Activated CD8-positive, alpha-beta T cell treated with anti-CD3 and anti-CD28 coated beads for 36 hours (primary cell): Measurements from ENCODE around the gene SLFNL1. TPM values are rescaled to one million over a fixed set of nuclear protein-coding genes. Genes with fewer than 3 reads are reported as not detected.

Source experiments
- ATAC-seq: fragments of 200-7000 bp; cut with Tn5 transposase; one replicate; pipeline ENCODE4 v1.10.0; 2021; ENCODE audit warnings: mild to moderate bottlenecking, moderate library complexity
- CTCF ChIA-PET: fragments of 350-600 bp; sonication (Branson Sonifier 250); formaldehyde crosslinking; loops from one replicate; lab custom pipeline; 2021; ENCODE audit warnings: antibody characterized with exemption; lab: Charles Lee
- POLR2A ChIA-PET: fragments of 350-600 bp; sonication (Branson Sonifier 250); formaldehyde crosslinking; loops from one replicate; lab custom pipeline; 2021; ENCODE audit warnings: antibody characterized with exemption; lab: Charles Lee
- DNase-seq: peaks from one replicate; pipeline ENCODE4 v3.0.0-alpha.2; 2020
- H3K27ac Mint-ChIP-seq: one replicate; pipeline ENCODE4 v1.8.0; 2021; ENCODE audit warnings: mild to moderate bottlenecking, mixed read lengths
- H3K27me3 Mint-ChIP-seq: one replicate; pipeline ENCODE4 v1.8.0; 2021; ENCODE audit warnings: mixed read lengths
- H3K36me3 Mint-ChIP-seq: one replicate; pipeline ENCODE4 v1.8.0; 2021; ENCODE audit warnings: low read depth, mixed read lengths
- H3K4me1 Mint-ChIP-seq: one replicate; pipeline ENCODE4 v1.8.0; 2021; ENCODE audit warnings: low read depth, mixed read lengths
- H3K4me3 Mint-ChIP-seq: one replicate; pipeline ENCODE4 v1.8.0; 2021; ENCODE audit warnings: mild to moderate bottlenecking, moderate library complexity, mixed read lengths
- H3K9me3 Mint-ChIP-seq: one replicate; pipeline ENCODE4 v1.8.0; 2021; ENCODE audit warnings: mixed read lengths
- intact Hi-C: fragments of 100-400 bp; cut with micrococcal nuclease; formaldehyde crosslinking; loops from one replicate; pipeline ENCODE4 v1.10.0; 2022
- total RNA-seq, 2 experiments: library from RNA; stranded (reverse); gene quantifications; one replicate each; pipeline ENCODE4 v1.2.3, GENCODE V29; 2021
- TF ChIP-seq, protein P1 (sequence below): fragments of 200-600 bp; IDR thresholded peaks from one replicate; pipeline ENCODE4 v1.8.0; 2022; ENCODE audit warnings: antibody characterized with exemption, mild to moderate bottlenecking

Gene SLFNL1
- total RNA-seq, 2 experiments from 2014 or later = 0.22 to 0.25 TPM

GRCh38 chr1:41046347-41046775 is 24.8 kb upstream of the SLFNL1 start:
- intact Hi-C loops = no loop called here
- TF ChIP-seq, protein P1, sequence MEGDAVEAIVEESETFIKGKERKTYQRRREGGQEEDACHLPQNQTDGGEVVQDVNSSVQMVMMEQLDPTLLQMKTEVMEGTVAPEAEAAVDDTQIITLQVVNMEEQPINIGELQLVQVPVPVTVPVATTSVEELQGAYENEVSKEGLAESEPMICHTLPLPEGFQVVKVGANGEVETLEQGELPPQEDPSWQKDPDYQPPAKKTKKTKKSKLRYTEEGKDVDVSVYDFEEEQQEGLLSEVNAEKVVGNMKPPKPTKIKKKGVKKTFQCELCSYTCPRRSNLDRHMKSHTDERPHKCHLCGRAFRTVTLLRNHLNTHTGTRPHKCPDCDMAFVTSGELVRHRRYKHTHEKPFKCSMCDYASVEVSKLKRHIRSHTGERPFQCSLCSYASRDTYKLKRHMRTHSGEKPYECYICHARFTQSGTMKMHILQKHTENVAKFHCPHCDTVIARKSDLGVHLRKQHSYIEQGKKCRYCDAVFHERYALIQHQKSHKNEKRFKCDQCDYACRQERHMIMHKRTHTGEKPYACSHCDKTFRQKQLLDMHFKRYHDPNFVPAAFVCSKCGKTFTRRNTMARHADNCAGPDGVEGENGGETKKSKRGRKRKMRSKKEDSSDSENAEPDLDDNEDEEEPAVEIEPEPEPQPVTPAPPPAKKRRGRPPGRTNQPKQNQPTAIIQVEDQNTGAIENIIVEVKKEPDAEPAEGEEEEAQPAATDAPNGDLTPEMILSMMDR = no peak
- Mint-ChIP-seq H3K4me1 (no peaks in the 10 kb centered on the region), H3K9me3 (no peaks in the 10 kb centered on the region), H3K36me3 (peaks cover 20% of the 10 kb centered on the region), H3K4me3 (no peak overlapping the region), H3K27ac (no peak overlapping the region), H3K27me3 (no peaks in the 10 kb centered on the region)
- ChIA-PET CTCF (no interaction called here), POLR2A (no interaction called here)
- no peak for DNase-seq
- no peak for ATAC-seq

DNA sequence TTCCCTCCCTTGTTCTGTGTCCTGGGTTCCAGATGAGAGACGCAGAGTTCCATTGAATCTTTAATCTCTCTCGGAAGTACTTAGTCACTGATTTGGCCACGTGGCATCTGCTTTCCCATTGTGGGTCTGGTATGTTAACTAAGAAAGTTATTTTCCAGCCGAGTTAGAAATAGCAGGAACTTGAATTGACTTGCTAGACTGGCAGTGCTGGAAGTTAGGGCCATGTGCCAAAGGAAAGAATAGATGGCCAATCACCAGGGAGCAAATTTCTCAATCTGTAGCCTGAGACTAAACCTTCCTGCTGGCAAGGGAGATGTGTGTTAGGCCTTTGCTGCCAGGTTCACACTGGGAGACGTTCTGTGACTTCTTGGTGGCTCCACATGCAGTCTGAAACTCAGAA is 24.2 kb upstream of the SLFNL1 start:
- Mint-ChIP-seq H3K27ac (no peak overlapping the region), H3K36me3 (peaks cover 20% of the 10 kb centered on the region), H3K4me3 (no peak overlapping the region), H3K9me3 (no peaks in the 10 kb centered on the region), H3K4me1 (no peaks in the 10 kb centered on the region), H3K27me3 (no peaks in the 10 kb centered on the region)
- intact Hi-C loops = no loop called here
- ATAC-seq = no peak
- no peak for DNase-seq
- CTCF ChIA-PET = no interaction called here
- TF ChIP-seq, protein P1 = no peak
- POLR2A ChIA-PET = no interaction called here

- Mint-ChIP-seq H3K27ac (no peak overlapping the region), H3K27me3 (no peaks in the 10 kb centered on the region), H3K9me3 (no peaks in the 10 kb centered on the region), H3K4me3 (no peak overlapping the region), H3K4me1 (no peaks in the 10 kb centered on the region), H3K36me3 (peaks cover 25% of the 10 kb centered on the region)
- no peak for ATAC-seq
- intact Hi-C loops = no loop called here
- CTCF ChIA-PET = no interaction called here
- TF ChIP-seq, protein P1 = no peak
- no peak for DNase-seq
- POLR2A ChIA-PET = interaction anchor here (0.6 to 1.3 kb wide), 2 partner anchors 9 to 1812 kb away, joined by 3 read pairs; no protein-coding TSS in a partner anchor
Observed at GRCh38 chr1:41044187-41044586, 22.7 kb upstream of the SLFNL1 start.

DNA sequence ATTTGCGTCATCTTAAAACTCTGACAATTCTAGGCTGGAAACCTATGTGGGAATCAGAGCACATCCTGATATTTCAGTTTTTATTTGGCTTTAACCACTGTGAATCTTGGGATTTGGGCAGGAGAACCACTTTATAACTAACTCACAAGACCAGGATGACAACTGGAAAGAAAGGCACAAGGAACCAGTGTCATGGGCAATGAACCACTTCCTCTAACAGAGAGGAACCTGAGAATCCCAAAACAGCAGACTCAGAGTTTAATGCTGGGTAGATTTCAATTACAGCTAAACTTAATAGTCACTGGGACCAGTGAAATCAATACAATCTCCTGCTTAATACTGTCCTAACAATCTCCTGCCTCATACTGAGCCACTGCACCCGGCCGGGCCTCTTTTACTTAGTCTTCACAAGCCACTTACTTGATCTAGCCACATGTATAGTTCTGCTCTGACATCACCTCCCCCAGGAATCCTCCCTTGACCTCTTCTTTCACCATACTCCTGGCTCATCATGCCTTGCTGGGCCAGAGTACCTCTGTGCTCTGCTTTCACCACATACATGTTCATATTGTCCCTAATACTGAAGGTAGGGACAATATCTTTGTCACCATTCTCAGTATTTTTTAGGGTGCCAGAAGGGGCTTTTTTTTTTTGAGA is 20.2 kb upstream of the SLFNL1 start:
- Mint-ChIP-seq H3K9me3 (no peaks in the 10 kb centered on the region), H3K4me1 (no peaks in the 10 kb centered on the region), H3K27ac (no peak overlapping the region), H3K27me3 (no peaks in the 10 kb centered on the region), H3K36me3 (peaks cover 13% of the 10 kb centered on the region), H3K4me3 (no peak overlapping the region)
- POLR2A ChIA-PET = no interaction called here
- no peak for DNase-seq
- TF ChIP-seq, protein P1 = no peak
- CTCF ChIA-PET = no interaction called here
- intact Hi-C loops = no loop called here
- no peak for ATAC-seq

GRCh38 chr1:41038110-41038509 is 16.6 kb upstream of the SLFNL1 start:
- Mint-ChIP-seq H3K27me3 (no peaks in the 10 kb centered on the region), H3K36me3 (peaks cover 22% of the 10 kb centered on the region), H3K4me3 (no peak overlapping the region), H3K4me1 (no peaks in the 10 kb centered on the region), H3K9me3 (no peaks in the 10 kb centered on the region), H3K27ac (no peak overlapping the region)
- ChIA-PET POLR2A (interaction anchor here (0.9 kb wide), 1 partner anchor 12 kb away, joined by 4 read pairs; no protein-coding TSS in a partner anchor), CTCF (interaction anchor here (1.1 to 1.2 kb wide), 2 partner anchors 85 to 244 kb away, joined by 3 read pairs; no protein-coding TSS in a partner anchor)
- TF ChIP-seq, protein P1 = no peak
- DNase-seq (no peak), ATAC-seq (no peak)
- intact Hi-C loops = no loop called here
